ENCODE results near the gene CHAF1A. TPM values are rescaled to one million over a fixed set of nuclear protein-coding genes. Genes with fewer than 3 reads are reported as not detected.

CHAF1A gene
- polyA plus RNA-seq, 4 donors, result 19.0 to 25.5 (median 22.8) TPM

DNA sequence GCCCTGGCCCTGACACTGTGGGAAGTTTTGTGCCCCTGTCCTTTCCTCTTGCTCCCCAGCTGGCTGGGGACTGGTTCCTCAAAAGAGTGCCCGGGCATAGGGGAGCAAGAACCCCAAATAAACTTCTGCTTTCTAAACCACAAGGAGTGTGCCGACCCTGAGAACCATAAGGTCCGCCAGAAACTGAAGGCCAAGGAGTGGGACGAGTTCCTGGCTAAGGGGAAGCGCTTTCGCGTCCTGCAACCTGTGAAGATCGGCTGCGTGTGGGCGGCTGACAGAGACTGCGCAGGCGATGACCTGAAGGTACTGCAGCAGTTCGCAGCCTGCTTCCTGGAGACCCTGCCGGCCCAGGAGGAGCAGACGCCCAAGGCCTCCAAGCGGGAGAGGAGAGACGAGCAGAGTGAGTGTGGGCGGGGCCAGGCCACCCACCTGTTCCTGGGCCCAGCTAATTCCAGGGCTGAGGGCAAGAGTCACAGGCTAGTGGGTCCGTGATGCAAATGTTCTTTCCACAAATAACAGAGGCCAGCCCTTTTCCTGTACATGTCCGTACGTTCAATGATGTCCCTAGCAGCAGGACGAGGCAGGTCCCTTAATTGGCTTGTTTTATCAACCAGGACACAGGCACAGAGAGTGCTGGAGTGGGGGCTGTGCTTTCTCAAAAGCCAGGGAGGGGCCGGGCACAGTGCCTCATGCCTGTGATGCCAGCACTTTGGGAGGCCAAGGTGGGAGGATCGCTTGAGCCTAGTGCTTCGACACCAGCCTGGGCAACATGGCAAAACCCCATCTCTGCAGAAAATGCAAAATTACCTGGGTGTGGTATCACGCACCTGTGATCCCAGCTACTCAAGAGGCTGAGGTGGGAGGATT lies 29.6 kb downstream of the CHAF1A start:
- no peak for DNase-seq (ENCODE audit: low read depth in 4 of 4, low spot score in 3 of 4)

DNA sequence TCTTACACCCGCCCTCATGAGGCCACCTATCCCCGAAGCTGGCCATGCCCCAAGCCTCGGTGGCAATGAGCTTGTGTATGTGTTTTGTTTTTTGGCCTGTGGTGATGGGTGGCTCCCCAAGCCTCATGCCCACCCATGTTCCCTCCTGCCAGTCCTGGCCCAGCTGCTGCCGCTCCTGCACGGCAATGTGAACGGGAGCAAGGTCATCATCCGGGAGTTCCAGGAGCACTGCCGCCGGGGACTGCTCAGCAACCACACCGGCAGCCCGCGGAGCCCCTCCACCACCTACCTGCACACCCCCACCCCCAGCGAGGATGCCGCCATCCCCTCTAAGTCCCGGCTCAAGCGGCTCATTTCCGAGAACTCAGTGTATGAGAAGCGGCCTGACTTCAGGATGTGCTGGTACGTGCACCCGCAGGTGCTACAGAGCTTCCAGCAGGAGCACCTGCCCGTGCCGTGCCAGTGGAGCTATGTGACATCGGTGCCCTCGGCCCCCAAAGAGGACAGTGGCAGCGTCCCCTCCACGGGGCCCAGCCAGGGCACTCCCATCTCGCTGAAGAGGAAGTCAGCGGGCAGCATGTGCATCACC lies 30.6 kb downstream of the CHAF1A start:
- no peak for DNase-seq (ENCODE audit: low read depth in 4 of 4, low spot score in 3 of 4)

DNA sequence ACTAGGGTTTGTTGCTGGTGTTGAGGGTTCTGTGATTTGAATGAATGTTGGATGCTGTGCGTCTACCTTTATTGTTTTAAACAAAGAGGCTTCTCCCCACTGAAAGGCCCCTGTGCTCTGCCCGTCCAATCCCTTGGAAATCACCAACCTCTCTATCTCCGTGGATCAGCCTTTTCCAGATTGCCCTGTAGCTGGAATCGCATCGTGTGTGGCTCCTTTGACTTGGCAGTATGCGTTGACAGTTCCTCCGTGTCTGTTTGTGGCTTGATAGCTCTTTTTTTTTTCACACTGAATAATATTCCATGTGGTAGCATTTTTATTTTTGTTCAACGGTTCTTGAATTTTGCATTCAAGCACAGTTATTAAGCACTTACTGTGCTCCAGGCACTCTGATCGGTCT lies 32.0 kb downstream of the CHAF1A start:
- no peak for DNase-seq (ENCODE audit: low read depth in 4 of 4, low spot score in 3 of 4)

DNA sequence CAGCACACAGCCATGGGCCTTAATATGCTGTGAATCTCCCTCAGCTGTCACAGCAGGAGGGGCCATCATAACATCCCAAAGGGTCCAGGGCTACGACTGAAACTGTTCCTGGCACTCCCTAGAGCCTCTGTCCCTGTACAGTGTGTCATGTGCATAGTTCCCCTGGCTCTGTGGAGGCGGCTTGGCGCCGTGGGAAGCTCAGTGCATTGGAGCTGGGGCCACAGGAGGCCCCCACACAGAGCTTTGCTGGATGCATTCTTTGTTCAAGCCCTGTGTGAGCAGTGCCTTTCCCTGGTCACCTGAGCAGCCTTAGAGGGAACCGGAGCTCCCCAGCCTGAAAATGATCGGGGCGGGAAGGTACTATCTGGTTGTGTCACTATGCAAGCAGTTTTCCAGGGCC lies 33.8 kb downstream of the CHAF1A start:
- no peak for DNase-seq (ENCODE audit: low read depth in 4 of 4, low spot score in 3 of 4)

DNA sequence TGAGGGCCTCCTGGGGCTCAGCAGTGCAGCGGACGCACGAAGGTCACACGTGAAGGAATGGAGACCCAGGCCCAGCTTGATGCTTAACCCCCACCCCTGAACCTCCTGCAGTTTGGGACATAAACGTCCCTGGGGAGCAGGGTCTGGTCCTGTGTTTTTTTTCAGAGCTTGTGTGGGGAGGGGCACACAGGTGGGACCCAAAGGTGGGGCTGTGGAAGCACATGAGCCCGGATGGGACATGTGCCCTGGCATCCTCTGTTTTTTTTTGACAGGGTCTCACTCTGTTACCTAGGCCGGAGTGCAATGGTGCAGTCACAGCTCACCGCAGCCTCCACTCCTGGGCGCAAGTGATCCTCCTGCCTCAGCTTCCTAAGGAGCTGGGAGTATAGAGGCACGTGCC lies 34.7 kb downstream of the CHAF1A start:
- no peak for DNase-seq (ENCODE audit: low read depth in 4 of 4, low spot score in 3 of 4)

DNA sequence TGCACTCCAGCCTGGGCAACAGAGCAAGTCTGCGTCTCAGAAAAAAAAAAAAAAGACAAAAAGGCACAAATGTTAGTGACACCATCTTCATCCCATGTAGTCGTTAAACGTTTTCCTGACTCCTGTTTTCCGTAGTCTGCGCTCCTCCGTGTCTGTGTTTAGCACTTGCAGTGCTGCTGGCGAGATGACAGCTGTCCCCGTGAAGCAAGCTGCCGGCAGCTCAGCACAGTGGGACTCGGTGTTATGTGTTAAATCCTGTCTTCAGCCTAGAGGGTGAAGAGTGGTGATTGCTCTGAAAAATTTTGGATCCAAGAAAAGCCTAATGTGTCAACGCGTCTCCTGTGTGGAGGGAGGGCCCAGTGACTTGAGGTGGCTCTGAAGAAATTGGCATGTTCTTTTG lies 36.8 kb downstream of the CHAF1A start:
- no peak for DNase-seq (ENCODE audit: low read depth in 4 of 4, low spot score in 3 of 4)

DNA sequence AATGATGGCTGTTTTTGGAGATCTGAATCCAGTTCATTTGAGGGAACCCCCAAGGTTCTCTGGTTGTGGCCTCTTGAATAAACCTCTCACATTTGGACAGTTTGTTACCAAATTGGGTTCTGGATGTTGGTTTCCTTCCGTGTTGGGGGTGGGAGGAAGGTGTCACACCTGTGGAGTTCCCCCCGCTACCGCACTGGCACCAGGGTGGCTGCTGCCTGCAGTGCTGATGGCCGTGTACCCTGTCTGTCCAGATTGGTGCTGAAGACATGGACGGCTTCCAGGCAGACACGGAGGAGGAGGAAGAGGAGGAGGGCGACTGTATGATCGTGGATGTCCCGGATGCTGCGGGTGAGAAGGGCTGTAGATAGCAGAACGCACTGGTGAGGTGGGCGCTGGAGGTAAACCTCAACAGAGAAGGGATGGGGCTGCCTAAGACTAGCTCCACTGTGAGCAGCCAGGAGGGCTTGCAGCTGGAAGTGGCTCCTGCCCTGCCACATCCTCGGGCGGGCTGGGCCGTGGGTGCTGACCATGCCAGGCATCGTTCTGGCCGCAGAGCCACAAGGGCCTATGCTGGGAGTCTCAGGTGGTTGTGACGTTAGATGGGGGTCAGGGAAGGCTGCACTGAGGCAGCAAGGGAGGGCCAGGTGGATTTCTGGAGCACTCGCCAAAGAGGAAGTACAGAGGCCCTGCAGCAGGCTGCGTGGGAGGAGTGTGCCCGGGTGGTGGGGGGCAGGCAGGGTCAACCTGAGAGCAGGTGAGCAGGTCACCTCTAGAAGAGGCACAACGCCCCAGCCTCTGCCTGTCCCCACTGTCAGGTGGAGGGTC lies 39.8 kb downstream of the CHAF1A start:
- no peak for DNase-seq (ENCODE audit: low read depth in 4 of 4, low spot score in 3 of 4)

DNA sequence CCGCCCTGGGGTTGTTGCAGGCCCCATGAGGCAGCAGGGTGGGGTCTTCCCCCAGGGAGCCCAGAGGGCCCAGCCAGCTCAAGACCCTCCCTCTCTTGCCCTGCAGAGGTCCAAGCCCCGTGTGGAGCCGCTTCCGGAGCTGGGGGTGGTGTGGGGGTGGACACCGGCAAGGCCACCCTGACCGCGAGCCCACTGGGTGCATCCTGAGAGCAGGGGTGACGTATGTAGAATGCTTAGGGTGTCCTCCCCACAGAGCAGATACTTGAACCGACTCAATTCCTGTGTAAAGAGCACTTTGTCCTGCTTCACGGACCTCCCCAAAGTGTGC lies 40.3 kb downstream of the CHAF1A start:
- no peak for DNase-seq (ENCODE audit: low read depth in 4 of 4, low spot score in 3 of 4)

DNA sequence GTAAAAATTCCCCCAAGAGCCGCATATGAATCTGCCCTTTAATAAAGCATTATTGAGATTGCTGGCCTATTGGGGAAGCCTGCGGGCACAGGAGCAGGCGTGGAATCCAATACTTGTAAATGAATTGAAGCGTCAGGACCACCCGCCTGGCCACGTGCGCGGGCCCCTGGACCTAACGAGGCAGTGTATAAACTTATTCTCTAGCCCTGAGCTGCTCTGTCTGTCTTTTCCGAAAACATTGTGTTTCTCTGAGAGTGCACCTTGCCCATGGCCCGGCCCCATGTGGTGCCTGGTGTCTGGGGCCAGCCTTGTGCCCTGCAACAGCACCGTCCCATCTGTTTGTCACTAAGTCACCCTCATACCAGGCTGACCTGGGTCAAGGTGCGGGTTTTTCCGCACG lies 40.7 kb downstream of the CHAF1A start:
- no peak for DNase-seq (ENCODE audit: low read depth in 4 of 4, low spot score in 3 of 4)

DNA sequence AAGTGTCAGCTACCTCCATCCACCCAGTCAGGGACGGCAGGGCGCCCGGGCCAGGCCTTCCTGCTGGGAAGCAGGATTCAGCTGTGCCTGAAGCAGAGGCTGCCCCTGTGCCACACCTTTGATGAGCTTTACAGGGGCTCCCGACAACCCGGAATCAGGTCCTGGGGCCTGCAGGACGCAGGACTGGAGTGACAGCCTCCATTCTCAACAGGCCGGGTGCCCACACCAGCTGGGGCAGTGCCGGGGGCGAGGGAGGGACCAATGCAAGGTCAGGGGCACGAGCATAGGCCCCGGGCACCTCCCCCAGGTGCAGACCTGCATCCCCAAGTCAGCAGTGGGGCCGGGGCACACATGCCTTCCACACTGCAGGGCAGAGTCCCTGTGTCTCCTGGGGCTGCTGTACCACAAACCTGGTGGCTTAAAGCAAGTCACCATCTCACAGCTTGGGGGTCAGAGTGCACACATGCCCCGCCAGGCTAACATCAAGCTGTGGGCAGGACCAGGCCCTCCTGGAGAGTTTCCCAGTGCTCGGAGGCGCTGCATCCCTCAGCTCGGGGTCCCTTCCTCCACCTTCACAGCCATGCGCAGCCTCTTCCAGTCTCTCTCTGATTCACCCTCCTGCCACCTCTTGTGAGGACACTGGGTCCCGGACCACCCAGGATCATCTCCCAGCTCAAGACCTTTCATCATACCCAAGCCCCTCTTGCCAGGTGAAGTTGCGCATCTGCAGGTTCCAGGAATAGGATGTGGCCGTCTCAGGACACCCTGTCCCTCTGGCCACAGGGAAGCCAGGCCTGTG lies 41.7 kb downstream of the CHAF1A start:
- no peak for DNase-seq (ENCODE audit: low read depth in 4 of 4, low spot score in 3 of 4)

DNA sequence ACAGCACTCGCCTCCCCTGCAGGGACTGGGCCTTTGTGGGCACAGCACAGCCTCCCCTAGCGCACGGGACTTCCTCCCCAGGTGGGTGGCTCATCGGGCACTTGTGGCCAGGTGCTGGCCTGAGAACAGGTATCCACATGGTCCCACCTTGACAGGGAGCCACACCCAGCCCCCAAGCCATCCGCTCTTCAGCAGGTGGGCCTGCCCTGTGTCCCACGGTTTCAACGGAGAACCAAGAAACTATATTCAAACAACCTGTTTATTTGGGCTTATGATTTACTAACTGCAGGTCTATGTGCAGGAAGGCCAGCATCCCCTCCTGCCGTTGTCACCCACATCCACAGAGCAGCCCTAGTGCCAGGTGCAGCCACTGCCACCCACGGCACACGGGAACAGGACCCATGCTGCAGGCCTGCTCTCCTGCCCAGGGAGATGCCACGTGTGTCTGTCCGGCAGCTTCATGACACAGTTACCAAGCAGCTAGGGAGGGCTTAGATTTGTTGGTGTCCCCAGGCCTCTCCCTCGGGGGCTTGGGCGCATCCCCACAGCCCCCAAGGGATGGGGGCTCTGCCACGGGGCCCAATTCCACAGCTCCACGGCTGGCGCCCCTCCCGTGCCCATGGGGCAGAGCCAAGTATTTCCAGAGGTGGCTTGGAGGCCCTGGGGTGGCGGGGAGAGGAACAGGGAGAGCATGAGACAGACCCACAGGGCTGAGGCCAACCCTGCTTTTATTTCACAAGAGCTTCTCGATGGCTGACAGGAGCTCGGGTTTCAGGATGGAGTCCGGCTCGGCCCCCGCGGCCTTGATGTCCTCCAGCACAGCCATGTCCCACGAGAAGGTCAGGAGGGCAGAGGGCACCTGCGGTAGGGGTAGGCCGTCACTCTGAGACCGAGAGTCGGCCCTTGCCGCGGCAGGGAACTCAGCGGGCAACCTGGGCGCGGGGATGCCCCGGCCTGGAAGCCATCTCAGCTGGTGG lies 42.6 kb downstream of the CHAF1A start:
- DNase-seq (ENCODE audit: low read depth in 4 of 4, low spot score in 3 of 4), result no peak

DNA sequence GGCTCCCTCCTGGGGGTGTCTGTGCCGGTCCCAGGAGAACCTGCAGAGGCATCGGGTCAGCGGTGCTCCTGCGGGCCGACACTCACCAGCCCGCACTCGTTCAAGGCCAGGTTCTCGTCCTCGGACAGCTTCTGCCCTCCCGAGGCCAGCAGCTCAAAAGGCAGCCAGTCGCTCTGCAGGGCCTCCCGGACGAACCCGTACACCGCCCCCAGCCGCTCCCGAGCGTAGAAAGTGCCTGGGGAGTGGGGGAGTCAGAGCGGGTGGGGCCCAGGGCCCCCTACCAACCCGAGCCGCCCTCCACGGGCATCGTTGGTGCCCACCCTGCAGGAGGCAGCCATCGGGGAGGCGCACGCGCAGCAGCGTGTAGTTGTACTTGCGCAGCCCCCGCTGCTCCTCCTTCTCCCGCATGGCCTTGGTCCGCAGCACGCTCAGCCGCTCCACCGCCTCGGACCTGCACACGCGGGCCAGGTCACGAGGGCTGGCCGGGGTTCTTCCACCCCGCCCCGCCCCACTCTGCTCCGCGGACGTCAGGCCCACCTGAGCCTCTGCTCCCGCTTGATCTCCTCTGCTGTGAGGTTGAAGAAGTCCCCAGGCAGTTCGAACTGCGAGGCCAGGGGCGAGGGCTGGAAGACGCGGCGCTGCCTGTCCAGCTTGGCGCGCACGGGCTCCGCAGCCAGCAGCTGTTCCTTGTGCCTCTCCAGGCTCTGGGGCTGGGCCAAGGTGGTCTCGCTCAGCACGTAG lies 43.7 kb downstream of the CHAF1A start:
- DNase-seq (ENCODE audit: low read depth in 4 of 4, low spot score in 3 of 4), result no peak

DNA sequence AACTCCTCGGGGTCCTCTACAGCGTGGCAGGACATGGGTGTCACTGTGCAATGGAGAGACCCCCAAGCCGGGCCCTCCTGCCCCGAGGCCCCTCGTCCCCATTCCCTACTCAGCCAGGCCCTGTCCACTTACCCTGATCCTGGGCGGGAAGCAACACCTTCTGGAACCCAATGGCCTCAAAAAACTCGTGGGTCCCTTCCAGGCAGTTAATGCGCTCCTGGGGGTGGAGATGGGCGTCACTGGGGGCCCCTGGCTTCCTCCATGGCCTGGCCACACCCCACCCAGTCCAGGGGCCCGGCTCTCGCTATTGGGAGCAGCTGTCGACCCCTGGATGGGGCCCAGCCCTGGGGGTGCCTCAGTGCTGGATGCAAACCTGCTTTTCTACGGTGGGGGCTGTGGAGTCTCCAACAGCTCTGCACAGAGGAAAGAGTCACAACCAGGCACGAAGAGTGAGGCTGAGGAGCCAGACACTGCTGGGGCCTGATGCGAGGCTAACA lies 44.3 kb downstream of the CHAF1A start:
- DNase-seq (ENCODE audit: low read depth in 4 of 4, low spot score in 3 of 4), result no peak

DNA sequence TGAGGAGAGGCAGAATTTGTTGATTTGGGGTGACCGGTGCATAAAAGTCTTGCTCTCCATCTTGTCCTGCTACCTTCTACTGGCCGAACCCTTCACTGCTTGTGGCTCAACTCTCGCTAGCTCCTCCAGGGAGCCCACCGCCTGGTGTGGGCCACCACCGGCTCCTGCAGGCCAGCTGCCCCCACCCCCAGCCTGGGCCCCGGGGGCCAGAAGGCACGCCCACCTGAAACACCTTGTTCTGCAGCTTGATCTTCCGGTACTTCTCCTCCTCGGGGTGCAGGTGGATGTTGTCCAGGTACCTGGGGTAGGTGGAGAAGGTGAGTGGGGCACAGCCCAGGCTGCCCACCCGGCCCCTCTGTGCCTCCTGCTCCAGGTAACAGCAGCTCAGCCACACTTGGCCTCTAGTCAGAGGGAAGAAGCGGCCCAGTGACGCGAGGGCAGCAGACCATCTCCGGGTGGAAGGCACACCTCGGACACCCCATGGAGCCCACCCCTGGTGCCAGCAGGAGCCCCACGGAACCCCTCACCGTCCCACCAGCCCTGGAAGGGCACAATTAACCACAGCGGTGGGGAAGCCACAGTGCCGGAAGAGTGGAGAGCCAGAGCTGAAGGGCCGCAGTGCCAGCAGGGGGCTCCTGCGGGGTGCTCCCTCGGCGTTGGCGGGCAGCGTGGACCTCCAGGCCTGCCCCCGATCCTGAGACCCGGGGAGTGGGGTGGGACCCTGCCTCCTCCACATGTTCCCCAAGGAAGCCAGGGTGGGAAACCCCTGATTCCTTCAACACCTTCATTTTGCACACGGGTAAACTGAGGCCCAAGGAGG lies 45.1 kb downstream of the CHAF1A start:
- no peak for DNase-seq (ENCODE audit: low read depth in 4 of 4, low spot score in 3 of 4)

DNA sequence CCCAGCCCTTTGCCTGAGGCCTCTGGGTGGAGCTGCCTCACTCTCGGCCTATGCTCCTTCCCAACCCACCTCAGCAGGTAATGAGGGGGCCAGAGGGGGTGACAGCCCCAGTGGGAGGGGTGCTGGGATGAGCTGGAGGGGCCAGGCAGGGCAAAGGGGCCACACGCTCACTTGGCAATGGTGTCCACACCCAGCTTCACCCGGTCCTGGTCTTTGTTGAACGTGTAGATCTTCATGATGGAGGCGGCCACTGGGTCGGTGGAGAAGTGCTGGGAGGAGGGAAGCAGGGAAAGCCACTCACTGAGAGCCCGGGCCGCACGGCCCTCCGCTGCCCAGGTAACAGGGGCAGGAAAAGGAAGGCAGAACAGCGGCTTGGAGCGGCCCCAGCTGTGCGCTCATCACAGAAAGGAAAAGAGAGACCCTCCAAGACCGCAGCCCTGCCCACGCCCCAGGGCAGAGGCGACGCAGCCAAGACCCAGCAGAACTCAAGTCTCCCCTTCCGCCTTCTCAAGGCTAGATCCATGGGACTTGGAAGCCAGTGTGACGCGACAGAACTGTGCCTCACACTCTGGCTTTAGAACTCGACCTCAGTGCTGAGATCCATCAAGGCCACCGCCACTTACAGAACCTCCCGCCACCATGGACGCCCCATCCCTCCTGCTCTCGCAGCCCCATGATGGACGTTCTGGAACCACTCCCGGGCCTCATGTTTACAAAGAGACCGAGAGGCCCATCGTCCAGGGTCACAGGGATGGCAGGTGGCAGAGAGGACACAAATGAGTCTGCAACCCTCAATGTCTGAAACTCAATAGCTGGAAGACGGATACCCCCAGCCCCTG lies 45.9 kb downstream of the CHAF1A start:
- no peak for DNase-seq (ENCODE audit: low read depth in 4 of 4, low spot score in 3 of 4)

DNA sequence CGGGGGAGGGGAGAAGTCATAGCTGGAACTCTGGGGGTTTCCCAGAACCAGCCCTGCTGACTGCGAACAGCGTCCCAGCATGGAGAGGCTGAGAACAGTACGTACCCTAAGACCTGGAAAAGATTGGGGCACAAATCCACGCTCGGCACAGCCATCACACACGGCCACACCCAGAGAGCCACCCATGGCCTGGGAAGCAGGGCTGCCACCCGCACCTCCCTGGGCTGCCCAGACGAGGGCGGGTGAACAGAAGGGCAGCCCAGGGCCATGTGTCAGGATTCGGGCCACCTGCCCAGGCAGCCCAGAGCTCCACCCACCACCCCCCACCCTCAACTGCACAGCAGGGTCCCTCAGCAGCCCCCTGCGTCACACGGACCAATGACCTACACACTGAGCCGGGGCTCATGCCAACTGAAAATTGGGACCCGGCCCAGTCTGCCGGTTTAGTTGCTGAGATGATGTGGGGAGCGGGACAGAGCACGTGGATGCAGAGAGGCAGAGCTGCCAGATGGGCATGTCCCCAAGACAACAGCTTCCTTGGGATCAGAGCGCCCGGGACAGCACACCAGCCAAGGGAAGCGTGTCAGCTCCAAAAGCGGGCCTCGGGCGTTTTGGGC lies 46.7 kb downstream of the CHAF1A start:
- no peak for DNase-seq (ENCODE audit: low read depth in 4 of 4, low spot score in 3 of 4)

DNA sequence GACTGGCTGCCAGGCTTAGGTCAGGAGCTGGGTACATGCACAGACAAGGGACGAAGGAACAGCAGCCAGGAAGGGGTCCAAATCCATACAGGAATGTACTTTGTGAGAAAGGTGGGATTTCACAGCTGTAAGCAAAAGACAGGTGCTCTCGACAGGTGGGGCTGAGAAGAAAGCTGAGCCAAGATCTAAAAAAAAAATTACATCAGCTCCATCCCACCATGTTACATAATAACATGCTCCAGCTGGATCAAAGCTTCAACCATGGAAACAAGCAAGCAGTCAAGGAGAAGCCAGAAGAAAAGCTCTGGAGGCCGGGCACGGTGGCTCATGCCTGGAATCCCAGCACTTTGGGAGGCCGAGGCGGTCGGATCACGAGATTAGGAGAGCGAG lies 47.2 kb downstream of the CHAF1A start:
- DNase-seq (ENCODE audit: low read depth in 4 of 4, low spot score in 3 of 4), result no peak
